Hypothalamus (tissue), 51 donors: Measurements from ENCODE around the gene STC2.
A peak's percentile ranks its signal among the peaks of the same experiment; 100 is the strongest.
"Not testable (repeated sequence)": the region's sequence is repeated elsewhere in the genome, so short reads cannot be mapped to it uniquely, and the experiment has no call there.

Experiments
- DNase-seq, 51 donors: peaks; one replicate each; lab custom pipeline; 2025; lab: John Stamatoyannopoulos, UW

The STC2 gene

DNA sequence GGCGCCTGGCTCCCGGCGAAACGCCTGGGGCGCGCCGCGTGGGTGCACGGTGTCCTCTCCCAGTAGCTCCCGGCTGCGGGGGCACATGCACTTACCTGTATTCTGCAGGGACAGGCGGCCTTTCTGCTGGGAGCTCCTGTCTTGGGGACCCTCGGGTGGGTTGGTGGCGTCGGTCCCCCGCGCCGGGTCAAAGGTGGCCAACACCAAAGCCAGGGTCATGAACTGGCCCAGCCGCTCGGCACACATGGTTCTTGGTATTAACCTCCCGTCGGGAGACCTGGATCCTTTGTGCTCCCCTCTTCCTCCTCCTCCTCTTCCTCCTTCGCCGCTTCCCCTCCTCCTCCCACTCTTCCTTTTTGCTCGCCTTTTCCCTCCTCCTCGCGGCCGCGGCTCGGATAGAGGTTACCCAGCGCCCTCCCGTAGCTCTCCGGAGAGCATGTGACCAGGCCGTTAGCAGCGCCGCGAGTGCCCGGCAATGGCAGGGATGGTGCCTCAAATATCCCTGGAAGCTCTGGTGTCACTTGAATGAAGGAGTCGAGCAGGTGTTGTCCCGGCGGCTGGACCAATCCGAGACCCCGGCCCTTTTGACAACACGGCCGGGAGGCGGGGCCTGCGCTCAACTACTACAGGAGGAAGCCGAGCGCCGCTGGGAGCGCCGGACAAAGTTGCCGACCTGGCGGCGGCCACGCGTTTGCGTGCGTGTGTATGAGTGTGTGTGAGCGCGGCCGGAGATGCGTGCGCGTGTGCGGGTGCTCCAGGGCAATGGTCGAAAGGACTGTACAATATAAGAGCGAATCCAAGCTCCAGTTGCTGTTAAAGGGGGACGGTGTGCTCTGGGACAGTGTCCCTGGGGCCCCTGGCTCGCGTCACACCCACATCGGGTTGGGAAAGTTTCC is at the start of gene STC2:
TSS of gene STC2 (minus strand) at position 467 of the 896 bp plus-strand sequence. CDS start at position 246, 221 bp downstream.
- peak in 17 of 51 donors; percentile 6 to 31 (median 22) for DNase-seq

DNA sequence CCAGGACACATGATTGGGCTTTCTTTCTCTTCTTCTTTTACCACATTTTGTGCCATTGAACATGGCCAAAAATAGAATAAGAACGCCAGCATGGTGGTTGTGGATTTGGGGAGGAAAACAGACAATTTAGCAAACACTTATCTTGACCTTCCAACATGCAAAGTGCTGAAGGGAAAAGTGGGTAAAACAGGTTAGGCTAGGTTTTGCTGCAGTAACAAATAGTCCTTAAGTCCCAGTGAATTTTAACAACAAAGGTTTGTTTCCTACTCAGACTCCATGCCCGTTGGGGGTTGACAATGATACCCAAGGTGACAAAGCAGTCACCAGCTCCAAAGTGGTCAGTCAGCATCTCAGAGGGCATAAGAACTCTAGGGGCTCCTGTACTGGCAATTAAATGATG is 43.2 kb upstream of the STC2 start:
- DNase-seq, result no peak

DNA sequence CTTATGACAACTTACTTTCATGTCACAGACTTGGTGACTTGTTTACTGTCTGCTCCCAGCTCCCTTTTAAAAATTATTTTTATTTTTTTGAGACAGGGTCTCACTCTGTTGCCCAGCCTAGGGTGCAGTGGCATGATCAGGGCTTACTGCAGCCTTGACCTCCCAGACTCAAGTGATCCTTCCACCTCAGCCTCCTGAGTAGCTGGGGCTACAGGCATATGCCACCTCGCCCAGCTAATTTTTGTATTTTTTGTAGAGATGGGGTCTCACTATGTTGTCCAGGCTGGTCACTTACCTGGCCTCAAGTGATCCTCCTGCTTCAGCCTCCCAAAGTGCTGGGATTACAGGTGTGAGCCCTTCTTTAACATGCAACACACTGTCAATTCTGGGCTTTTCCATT is 35.2 kb upstream of the STC2 start:
- not testable (repeated sequence) for DNase-seq

DNA sequence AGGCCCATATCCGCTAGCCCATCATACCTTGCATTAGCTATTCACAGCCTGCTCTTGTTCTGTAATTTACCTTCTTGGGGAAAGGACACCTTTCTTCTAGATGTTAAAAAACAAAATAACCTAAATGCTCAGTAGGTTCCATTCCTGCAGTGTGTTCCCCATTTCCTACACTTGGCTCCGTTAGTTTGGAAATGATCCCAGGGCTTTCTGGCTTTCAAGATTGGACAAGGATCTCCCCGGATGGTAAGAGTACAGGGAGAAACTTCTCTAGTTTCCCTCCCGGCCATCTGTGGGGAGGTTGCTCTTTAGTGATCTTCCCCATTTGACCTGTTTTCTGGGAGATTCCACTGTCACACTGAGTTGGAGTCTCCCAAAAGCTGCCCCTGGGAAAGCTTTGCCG is 27.3 kb upstream of the STC2 start:
- DNase-seq, result no peak

DNA sequence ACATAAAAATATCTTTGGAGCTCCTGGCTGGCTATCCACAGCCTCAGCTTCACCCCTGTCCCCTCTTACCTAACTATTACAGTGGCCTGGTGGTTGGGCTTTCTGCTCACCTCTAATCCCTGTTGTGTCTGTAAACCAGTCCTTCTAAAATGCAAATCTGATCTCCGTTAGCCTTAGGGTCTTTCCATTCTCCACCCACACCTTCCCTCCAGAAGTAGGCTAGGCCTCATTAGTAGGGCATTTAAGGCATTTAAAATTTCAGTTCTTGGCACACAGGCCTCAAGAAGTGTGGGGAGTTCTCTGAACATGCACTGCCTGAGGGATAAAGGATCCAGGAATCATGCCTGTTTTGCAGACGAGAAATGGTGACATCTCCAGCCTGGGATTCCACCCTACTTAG is 26.4 kb upstream of the STC2 start:
- DNase-seq, result no peak

- no peak for DNase-seq
These were observed 24.4 kb upstream of the STC2 start for GRCh38 chr5:173352366-173353349.

DNA sequence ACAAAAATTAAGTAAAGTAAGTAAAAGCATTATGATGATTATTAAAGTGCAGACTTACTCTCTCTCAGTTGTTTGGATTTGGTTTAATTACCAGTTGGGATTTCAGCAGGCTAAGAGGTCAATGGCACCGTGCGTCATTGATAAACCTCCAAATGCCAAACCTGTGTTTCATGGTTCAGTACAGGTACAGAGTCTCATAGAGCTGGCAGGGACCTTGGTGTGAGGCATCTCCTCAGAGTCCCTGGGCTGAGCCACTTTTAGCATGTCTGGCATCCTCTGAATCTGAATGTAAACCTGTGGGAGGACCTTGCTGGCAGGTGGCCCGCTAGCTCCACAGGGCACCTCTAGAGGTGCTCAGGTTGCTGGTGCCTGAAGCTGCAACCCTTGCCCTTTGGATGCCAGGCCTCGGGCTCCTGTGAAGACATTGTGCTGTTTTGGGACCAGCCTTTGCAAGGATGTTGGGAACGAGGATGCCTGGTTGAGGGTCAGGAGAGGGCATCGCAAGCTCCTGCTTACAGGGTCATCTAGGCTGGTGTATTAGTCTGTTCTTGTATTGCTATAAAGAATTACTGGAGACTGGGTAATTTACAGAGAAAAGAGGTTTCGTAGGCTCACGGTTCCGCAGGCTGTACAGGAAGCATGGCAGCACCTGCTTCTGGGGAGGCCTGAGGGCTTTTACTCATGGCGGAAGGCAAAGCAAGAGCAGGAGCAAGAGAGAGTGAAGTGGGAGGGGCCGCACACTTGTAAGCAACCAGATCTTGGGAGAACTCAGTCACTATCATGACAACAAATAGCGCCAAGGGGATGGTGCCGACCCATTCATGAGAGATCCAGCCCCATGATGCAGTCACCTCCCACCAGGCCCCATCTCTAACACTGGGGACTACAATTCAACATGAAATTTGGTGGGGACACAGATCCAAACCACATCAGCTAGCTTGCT is 14.9 kb upstream of the STC2 start:
- no peak for DNase-seq

DNA sequence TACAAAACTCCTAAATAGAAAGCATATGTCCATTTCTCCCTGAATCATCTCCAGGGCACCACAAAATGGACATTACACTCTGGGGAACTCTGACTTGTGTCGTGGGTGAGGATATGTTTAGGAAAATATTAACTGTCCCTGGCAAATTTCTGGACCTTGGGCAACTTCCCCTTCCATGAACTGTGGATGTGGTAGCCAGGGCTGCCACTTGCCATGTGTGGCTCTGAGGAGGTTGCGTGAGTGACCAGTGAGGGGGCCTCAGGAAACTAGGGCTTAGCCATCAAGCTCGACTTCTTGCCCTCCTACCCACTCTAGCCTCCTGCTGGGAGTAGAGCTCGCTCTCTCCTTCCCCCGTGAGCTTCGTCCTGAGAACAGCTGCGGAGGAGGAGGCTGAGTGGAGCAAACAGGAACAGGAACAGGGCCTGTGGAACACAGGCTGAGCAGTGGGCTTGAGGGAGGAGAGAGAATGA is 13.8 kb upstream of the STC2 start:
- no peak for DNase-seq

DNA sequence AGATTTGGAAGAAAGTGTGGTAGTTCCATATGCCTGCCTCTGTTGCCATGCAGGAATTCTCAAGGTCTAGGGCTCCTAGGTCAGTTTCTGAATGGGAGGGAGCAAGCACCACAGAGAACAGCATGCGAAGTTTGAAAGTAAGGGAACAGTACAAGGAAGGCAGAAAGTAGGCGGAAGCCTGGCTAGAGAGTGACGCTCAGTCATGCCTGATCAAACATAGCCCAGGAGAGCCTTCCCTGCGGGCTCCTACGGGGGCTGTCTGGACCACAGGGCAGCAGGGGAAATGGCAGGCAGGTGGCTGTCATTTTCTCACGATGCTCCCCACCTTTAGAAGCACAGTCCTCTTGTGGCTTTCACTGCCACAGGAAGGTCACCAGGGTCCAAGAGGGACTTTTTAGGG is 12.8 kb upstream of the STC2 start:
- DNase-seq, result no peak

GRCh38 chr5:173340451-173340850 is 12.2 kb upstream of the STC2 start:
- no peak for DNase-seq

DNA sequence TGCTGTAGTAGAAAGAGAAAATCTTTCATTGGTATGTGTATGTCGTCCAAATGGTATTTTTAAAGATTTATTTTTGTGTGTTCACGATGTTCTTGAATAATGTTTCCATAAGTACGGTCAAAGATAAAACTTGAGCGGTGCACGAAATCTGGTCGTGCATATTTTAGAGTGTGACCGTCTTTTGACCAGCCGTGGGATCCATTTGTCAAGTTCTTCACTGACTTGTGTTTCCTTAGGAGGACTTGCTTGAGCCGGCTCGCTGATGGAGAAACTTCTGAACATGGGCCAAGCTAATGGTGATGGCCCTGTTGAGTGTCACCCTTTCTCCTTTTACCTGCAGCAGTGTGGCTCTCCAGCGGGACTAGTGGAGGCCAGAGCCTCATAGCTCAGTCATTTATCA is 11.1 kb upstream of the STC2 start:
- no peak for DNase-seq

DNA sequence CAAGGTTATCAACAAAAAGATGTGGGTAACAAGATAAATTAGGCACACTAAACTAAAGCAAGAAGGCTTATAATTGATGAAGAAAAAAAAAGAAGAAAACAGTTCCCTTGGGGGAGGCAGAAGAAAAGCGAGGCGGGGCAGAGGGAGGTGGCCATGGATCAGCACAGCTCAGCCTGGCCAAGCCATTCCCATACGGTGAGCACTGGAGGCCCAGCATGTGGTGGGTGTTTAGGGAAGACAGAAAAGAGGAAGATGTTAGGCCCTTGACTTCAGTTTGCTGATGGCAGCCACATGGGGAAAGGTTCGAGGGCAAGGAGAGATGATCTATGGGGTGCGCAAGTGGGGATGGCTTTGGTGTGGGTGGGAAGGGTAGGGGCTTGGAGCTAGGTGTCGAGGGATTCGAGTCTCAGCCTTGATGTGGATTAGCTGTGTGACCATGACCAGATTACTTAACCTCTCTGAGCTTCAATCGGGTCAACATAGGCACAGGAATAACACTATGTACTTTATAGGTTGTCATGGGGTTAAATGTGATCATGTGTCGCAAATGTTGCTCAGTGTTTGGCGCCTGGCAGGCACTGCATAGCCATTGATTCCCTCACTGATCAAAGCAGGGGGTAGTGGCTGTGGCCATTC is 10.3 kb upstream of the STC2 start:
- no peak for DNase-seq

DNA sequence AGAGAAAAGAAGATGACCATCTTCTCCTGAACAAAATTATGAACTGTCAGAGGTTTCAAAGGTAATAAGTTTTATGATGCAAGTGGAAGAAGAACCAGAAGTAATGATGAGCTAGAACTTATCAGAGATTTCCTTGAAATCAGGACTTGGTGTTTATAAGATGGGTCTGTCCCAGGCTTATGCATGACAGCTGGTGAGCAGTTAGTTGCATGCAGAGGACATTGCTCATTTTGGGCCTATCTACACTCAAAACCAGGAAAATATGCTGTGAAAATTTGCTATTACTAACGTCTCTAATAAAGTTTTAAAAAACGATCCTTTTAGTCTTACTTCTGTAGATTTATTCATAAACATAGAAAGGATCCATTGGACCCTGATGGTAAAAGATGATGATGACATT is 6.6 kb upstream of the STC2 start:
- DNase-seq, result no peak

- DNase-seq, result no peak
These were observed 5.9 kb upstream of the STC2 start for GRCh38 chr5:173333925-173334661.

DNA sequence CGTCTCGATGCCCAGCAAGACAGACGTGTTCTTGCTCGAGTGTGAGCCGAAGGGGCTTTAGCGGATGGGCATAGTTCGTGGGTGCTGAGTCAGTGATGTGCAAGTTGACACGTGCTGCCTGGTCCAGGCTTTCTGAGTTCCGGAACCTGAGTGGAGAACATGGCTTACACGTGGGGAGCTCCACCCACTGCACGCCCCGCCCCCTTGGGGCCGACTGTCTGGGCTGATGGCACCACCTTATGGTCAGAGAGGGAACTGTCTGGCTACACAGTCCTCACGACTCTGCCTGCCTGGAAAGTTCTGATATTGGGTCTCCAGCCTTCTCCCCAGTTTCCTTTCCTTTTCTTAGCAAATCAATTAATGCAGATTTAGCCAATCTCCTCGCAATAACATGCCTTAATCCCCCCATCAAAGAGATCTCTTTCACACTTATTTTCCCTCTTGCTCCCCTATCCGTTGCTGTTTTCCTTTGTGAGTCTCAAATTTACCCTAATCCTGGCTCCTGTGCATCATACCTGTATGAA is 3.8 kb upstream of the STC2 start:
- peak in 45 of 51 donors; percentile 9 to 84 (median 56) for DNase-seq

DNA sequence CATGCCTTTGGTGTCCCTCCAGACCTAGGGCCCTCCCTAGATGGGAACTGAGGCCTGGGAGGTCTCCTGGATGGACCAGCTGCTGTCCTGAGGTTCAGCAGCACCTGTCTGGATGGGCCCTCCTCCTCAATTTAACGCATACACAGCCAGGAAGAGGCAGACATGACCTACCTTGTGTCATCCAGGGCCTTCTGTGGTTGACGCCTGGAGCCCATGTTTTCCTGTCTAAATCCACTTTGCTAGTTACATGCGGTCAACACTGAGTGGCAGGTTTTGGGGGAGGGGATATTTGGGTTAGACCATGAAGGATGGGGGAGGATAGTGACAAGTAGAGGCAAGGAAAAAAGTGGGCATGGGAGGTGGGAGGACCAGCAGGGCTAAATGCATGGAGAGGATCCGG is 3.1 kb upstream of the STC2 start:
- no peak for DNase-seq

GRCh38 chr5:173330338-173331206 is 2.4 kb upstream of the STC2 start:
- DNase-seq, result no peak
